GM21737 (cell line): ENCODE results near the gene DUSP16.
A peak's percentile ranks its signal among the peaks of the same experiment; 100 is the strongest.
"Not testable (repeated sequence)": the region's sequence is repeated elsewhere in the genome, so short reads cannot be mapped to it uniquely, and the experiment has no call there.

ENCODE experiments used
- ATAC-seq: cut with Tn5 transposase; IDR thresholded peaks from one replicate; pipeline ENCODE4 v1.9.1; 2021; ENCODE audit warnings: mild to moderate bottlenecking, moderate library complexity; ENCODE audit not compliant: unreplicated experiment

Gene DUSP16, protein sequence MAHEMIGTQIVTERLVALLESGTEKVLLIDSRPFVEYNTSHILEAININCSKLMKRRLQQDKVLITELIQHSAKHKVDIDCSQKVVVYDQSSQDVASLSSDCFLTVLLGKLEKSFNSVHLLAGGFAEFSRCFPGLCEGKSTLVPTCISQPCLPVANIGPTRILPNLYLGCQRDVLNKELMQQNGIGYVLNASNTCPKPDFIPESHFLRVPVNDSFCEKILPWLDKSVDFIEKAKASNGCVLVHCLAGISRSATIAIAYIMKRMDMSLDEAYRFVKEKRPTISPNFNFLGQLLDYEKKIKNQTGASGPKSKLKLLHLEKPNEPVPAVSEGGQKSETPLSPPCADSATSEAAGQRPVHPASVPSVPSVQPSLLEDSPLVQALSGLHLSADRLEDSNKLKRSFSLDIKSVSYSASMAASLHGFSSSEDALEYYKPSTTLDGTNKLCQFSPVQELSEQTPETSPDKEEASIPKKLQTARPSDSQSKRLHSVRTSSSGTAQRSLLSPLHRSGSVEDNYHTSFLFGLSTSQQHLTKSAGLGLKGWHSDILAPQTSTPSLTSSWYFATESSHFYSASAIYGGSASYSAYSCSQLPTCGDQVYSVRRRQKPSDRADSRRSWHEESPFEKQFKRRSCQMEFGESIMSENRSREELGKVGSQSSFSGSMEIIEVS

DNA sequence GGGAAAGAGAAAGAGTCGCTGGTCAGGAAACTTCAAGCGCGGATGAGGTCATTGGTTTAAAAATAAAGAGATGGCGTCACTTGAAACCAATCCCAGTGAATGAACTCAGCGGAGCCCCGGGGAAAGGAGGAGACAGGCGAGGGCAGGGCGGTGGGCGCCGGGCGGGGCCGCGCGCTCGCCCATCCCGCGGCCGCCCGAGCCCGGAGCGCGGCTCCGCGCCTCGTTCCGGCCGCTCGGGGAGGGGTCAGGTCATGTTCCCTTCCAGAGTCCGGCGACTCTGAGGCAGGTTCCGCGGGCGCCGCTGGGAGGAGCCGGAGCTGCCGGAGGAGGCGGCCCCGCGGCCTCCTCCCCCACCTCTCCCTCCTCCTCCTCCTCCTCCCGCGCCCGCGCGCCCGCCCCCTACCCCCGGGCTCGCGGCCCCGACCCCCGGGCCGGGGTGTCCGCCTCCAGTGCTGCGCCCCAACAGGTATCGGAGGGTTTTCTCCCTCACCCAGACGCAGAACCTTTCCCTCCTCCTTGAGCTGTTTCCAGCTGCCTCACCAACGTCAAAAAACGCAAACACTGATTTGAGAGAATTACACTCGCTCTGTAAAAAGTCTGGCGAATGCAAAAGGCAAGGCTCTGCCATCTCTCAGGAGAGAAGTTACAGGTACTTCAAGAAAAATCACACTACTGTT, at the start of gene DUSP16:
TSS of gene DUSP16 (minus strand) at position 279 of the 677 bp plus-strand sequence. CDS start 41,765 bp downstream, outside the sequence.
- peak; percentile 75 for ATAC-seq

DNA sequence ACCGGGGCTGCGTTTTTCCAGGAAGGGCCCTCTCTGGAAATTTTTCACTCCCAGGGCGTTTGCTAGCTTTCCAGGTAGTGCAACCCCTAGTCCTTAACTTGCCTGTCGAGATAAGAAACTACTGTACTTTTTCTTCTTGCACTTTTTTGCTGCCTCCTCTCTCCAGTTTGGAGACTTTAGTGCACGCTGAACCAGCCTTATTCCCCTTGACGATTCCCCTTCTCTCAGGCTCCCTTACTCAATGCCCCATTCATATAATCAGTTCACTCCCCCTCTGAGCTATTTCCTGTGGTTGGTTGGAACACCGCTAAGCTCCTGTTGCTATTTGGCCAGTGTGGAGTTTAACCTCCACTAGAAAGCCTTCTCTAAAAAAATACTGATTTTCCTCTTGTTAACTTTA, 49.7 kb upstream of the DUSP16 start:
- peak; percentile 20 for ATAC-seq

DNA sequence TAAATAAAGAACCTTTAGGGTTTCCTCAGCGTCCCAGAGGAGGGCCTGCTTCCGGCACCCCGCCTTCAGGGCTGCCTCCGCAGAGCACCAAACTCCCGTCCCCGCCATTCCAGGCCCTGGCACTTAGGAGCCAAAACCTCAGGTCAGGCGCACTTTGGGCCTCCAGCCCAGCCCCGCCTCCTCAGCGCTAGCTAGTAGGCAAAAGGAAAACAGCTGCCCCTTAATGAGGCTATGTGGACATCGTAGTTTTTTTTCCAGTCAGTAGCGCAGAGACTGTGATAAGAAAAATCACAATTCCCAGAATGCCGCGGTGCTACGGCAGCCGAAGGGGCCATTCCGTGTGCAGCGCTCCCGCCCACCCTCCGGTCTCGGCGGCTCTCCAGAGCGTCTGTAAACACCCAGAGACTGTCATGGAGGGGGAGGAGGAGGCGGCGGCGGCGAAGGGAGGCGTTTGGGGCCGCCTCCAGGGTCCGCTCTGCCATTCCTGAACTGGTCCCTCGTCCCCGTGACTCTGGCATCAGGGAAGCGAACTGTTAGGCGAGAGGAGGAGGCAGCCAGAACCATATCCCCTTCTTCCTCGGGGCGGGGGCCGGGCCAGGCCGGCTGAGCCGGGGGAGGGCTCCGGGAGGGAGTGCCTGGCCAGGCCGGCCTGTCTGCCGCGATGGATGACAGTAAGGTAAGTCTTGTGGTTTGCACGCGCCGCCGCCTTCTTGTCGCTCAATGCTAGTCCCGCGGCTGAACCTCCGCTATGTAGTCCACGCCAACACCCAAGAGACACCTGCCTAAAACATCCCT, 49.0 kb upstream of the DUSP16 start, which contains the start of gene CREBL2:
TSS of gene CREBL2 (plus strand) at position 365 of the 795 bp plus-strand sequence. CDS start at position 662, 297 bp downstream.
- peak; percentile 80 for ATAC-seq

DNA sequence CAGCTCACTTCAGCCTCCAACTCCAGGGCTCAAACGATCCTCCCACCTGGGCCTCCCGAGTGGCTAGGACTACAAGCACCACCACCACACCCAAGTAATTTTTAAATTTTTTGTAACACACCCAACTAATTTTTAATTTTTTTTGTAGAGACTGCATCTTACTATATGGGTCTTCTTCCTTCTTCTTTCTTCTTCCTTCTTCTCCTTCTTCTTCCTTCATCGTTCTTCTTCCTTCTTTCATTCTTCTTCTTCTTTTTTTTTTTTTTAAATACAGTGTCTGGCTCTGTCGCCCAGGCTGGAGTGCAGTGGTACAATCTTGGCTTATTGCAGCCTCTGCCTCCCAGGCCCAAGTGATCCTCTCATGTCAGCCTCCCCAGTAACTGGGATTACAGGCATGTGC, 48.0 kb upstream of the DUSP16 start:
- ATAC-seq: no peak

DNA sequence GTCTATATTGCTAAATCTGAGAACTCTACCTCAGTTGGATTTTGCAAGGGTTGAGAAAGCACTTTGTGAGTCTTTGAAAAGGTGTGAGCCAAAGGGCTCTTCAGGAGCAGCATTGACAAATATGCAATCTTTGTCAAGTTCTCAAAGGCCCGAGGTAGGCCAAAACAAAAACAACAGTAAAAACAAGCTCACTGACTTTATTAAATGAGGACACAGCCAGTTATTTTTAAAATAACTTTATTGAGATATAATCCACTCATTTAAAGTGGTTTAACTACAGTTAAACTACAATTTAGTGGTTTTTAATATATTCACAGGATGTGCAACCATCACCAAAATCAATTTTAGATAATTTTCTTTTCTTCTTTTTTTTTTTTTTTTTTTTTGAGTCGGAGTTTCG, 47.0 kb upstream of the DUSP16 start:
- ATAC-seq: no peak

DNA sequence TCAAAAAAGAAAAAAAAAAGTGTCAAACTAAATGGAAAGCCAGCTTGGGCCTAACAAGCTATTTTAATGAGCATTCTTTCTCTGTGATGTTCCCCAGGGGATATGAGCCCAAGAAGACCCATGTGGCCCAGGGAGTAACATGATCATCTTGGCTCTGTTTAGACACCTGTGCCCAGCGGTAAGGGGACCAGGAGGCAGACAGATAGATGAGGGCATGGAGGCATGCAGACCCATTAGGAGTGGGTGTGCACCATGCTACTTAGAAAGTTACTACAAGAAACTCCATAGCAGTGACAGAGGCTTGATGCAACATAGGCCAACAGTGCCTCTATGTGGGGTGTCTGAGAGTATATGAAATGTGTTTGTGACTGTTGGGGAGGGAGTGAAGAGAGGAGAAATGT, 45.9 kb upstream of the DUSP16 start:
- no peak for ATAC-seq

DNA sequence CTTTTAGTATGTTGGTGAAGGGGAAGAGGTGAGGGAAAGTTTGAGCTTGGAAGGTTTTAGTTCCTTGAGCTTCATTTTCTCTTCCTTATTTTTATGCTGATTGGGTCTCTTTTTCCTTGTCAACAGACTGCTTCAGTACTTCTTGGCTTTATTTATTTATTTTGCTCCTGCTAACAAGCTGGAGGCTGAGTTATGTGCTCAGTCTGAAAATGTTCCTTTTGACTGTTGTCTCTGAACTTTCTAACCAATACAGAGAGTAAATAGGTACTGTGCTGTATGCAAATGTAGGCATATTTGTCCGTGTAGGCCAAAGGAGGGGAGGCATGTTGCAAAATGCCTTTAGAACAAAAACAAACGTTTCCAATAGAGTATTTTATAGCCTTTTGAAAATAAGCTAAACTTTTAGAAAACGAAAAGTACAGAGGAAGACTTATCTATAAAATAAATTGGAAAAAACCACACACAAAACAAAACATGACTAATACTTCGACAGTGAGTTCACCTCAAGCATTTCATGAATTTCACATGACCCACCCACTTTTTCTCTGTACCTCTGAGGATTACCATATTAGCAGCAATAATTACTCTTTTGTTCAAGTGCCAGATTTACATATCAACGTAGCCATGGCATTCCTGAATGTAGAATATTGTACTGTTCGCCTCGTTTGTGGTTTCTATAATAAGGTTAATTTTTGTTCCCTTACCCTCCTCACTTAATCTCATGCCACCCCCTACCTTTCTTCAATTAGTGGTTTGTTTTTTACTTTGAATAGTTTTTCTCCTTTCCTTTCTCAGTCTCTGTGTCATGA, 44.3 kb upstream of the DUSP16 start:
- no peak for ATAC-seq

DNA sequence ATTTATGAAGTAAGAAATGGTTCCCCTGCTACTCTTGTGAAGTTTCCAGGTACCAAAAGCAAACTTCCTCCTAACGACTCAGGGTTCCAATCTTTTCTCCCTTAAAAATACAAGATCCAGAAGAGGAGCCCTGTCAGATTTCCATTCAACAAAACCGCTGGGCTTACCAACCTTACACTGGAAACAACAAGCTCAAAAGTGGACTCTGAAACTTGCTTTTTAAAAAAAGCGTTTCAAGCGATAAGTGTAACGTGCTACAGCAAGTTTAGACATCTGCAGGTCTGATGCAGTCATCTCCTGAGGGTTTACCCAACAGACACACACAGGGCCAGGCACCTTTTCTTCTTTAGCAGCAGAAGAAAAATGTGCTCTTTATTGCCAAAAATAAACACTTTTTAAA, 42.1 kb upstream of the DUSP16 start:
- ATAC-seq: no peak

DNA sequence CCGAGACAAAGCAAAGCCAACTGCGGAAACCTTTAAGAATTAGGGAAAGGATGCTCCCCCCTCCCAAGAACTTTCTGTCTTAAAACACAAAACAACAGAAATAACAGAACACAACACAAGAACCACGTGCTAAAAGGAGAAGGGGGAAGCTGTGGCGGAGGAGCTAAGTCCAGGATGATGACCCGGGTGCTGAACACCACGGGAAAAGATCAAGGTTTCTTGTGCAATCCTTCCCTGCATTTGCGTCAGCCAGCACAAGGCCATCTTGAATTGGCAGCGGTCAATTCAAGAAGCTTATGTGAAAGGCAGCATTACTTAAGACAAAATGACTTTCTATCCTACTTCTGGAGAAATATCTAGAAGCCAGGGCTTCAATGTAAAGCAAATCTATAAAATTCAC, 38.0 kb upstream of the DUSP16 start:
- no peak for ATAC-seq

DNA sequence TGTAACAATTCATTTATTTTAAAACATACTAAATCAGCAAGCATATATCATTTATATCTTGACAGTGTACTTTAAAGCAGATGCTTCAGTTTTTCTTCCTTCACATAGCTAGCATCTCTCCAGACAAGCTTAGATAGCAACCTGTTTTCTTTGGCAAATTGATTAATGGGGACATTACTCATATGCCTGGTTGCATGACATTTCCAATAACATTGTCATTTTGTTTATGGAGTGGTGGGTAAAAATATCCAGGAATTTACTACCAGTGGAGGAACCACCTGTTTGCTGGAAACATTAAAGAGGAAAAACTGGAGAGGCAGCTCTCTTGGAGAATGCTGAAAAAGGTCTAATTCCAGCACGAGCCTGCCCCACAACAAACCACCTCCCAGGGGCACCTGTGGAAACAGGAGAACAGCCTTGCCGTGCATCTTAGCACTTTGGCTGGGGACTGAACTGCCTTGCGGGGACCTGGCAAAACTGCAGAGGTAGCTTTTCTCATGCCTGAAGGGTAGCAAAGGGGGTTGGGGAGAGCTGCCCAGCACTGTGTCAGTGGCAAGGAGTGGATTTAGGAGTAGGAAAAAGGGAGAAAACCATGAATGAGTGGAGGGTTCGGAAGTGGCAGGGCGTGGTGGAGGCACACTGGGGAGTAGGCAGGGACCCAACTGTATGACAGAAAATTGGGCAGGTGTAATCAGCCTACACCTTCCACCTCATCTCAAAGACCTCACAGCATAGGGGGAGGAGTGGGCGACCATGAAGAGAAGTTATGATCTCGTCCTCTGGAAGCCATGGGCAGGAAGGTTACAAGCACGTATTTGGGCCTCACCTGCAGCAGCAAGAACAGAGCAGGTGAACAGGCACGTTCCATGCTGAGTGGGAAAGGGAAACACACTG, 37.3 kb upstream of the DUSP16 start:
- ATAC-seq: no peak

DNA sequence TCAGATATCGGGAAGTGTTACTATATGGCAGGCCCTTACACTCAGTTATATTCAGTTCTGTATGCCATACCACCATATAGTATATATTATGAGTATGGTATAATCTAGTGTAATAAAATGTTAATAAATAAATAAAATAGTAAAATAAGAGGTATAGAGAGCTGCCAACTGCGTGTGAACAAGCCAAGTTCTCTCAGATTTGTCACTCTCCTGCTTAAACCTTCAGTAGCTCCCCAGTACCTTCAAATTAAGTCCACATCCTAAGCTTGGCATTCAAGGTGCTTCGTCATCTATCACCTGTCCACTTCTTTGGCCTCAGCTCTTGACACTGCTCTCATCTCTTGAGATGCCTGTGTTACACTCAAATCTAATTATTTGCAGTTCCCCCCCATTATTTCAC, 36.2 kb upstream of the DUSP16 start:
- ATAC-seq: no peak

DNA sequence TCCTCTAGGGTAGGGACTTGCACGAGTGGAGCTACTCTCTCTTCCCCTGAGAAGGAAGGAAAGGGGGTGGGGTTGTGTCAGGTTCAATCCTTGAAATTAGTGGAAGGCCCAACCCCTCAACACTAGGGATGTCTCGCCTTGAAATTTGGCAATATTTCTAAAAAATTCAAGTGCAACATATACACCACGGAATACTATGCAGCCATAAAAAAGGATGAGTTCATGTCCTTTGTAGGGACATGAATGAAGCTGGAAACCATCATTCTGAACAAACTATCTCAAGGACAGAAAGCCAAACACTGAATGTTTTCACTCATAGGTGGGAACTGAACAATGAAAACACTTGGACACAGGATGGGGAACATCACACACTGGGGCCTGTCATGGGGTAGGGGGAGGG, 33.9 kb upstream of the DUSP16 start:
- ATAC-seq: not testable (repeated sequence)

DNA sequence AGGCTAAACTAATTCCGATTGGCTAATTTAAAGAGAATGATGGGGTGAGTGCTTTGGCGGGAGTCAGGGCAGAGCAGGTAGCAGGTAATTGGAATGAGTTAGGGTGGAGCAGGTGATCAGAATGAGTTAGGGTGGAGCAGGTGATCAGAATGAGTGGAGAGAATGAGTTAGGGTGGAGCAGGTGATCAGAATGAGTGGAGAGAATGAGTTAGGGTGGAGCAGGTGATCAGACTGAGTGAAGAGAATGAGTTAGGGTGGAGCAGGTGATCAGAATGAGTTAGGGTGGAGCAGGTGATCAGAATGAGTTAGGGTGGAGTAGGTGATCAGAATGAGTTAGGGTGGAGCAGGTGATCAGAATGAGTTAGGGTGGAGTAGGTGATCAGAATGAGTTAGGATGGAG, 33.3 kb upstream of the DUSP16 start:
- not testable (repeated sequence) for ATAC-seq

DNA sequence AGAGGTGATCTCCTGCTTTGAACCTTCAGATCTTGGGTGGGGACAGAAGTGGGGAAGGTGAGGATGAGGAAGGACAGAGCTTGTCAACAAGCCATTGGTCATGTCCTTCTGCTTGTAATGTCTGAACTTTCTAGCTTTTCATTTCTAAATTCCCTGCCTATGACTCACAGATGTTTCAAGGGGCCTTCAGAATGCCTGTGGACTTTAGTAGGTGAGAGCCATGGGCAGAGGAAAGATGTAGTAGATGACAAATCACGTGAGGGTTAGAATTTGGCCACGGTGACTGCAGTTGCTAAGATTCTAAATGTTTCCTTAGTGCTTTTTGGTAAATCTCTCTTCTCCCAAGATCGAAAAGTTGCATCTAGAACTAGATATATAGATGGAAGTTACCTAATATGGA, 30.3 kb upstream of the DUSP16 start:
- ATAC-seq: no peak

DNA sequence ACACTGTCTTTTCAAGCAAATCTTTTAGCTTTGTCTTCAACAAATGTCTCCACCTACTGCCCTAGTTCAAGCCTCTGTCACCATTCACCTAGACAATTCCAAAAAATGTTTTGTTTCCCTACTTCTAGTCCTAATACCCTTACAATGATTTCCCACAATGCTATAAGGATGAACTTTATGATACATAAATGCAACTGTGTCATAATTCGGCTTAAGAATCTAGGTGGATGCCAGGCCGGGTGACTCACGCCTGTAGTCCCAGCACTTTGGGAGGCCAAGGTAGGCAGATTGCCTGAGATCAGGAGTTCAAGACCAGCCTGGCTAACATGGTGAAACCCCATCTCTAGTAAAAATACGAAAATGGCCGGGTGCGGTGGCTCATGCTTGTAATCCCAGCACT, 28.3 kb upstream of the DUSP16 start:
- no peak for ATAC-seq

DNA sequence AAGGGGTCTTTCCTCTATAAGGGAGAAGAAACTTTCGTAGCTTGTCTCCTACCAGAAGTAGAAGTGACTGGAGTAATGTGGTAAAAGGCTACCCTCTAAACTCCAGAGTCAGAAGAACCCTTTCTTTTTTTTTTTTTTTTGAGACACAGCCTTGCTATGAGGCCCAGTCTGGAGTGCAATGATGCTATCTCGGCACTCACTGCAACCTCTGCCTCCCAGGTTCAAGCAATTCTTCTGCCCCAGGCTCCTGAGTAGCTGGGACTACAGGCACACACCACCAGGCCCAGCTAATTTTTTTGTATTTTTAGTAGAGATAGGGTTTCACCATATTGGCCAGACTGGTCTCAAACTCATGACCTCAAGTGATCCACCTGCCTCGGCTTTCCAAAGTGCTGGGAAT, 25.8 kb upstream of the DUSP16 start:
- ATAC-seq: not testable (repeated sequence)

DNA sequence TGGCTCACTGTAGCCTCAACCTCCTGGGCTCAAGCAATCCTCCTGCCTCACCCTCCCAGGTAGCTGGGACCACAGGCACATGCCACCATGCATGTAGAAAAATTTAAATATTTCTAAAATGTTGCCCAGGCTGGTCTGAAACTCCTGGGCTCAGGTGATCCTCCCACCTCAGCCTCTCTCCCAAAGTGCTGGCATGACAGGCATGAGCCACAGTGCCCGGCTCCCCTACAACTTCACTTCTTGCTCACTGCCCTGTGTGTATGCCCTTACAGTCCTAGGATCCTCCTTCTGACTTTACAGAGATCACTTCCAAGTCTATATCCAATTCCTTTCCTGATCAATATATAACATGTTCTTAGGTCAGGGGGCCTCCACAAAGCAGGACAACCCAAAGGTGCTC, 25.2 kb upstream of the DUSP16 start:
- ATAC-seq: no peak

DNA sequence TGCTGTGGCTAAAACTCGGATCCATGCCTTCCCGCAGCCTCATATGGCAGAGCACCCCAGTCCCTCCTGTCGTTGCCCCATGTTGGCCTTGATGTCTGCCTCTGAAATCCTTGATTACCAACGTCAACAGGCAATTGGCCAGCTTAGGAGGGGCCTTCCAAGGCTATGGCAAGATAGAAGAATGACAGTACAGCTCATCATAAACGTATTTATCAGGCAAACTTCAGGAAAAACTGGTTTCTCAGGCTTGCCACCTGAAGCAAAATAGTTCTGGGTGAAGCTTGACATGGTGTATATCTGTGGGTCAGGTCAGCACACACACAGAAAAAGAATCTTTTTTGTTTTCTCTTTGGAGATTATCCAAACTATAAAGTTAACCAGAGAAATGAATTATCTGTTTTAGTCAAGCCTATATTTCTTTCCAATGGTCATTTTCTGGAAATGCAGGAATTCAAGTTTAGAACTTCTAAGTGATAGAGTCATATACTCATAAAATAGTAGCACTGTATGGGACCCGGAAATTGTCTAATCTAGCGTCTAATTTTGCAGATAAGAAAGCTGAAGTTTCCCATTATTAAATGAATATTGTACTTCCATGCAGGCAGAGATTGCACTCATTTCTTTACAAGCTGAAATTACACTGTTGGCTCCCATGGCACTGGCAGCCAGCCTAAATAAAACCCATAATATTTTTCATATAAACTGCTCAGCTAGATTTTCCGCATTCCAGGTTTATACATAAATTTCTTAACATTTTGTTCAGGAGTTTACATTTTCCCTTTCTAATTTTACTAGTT, 24.4 kb upstream of the DUSP16 start:
- no peak for ATAC-seq
